NCI-H128 (cell line): ENCODE results near the gene MYLIP.

ENCODE experiments used
- DNase-seq: peaks from one replicate; lab custom pipeline; 2025; ENCODE audit not compliant: unreplicated experiment; lab: John Stamatoyannopoulos, UW

Gene MYLIP

GRCh38 chr6:16106991-16107787, 21.7 kb upstream of the MYLIP start:
- no peak for DNase-seq

GRCh38 chr6:16108419-16108818, 20.5 kb upstream of the MYLIP start:
- DNase-seq: no peak

- no peak for DNase-seq
Measured at GRCh38 chr6:16108921-16109658, 19.8 kb upstream of the MYLIP start.

- DNase-seq: no peak
Measured at GRCh38 chr6:16109659-16110305, 19.1 kb upstream of the MYLIP start.

GRCh38 chr6:16118825-16119224, 10.1 kb upstream of the MYLIP start:
- no peak for DNase-seq

- DNase-seq: no peak
Measured at GRCh38 chr6:16121339-16121738, 7.5 kb upstream of the MYLIP start.

GRCh38 chr6:16122197-16122596, 6.7 kb upstream of the MYLIP start:
- no peak for DNase-seq

GRCh38 chr6:16124198-16125180, 4.4 kb upstream of the MYLIP start:
- DNase-seq: no peak

GRCh38 chr6:16126056-16126455, 2.8 kb upstream of the MYLIP start:
- DNase-seq: no peak

- DNase-seq: no peak
Measured at GRCh38 chr6:16126861-16127260, 2.0 kb upstream of the MYLIP start.

- DNase-seq: no peak
Measured at GRCh38 chr6:16127471-16127870, 1.4 kb upstream of the MYLIP start.

GRCh38 chr6:16129623-16130401, 926 bp downstream of the MYLIP start:
- DNase-seq: no peak

GRCh38 chr6:16130437-16130891, 1.6 kb downstream of the MYLIP start:
- no peak for DNase-seq

GRCh38 chr6:16130932-16131387, 2.1 kb downstream of the MYLIP start:
- DNase-seq: no peak

GRCh38 chr6:16132909-16133308, 4.0 kb downstream of the MYLIP start:
- DNase-seq: no peak

- no peak for DNase-seq
Measured at GRCh38 chr6:16134430-16134829, 5.5 kb downstream of the MYLIP start.

GRCh38 chr6:16135066-16135465, 6.2 kb downstream of the MYLIP start:
- no peak for DNase-seq

GRCh38 chr6:16136091-16136490, 7.2 kb downstream of the MYLIP start:
- no peak for DNase-seq

GRCh38 chr6:16136621-16137450, 8.0 kb downstream of the MYLIP start:
- DNase-seq: no peak
